MG63 (cell line): ENCODE data around the gene PEF1. TPM values are rescaled to one million over a fixed set of nuclear protein-coding genes. Genes with fewer than 3 reads are reported as not detected.

Experiments used
- total RNA-seq: library from RNA; depleted of rRNA; stranded (reverse); fragments of >200 nt; shearing (Covaris generic); gene quantifications from 2 replicates; pipeline ENCODE4 v1.2.3, GENCODE V29; 2014; ENCODE audit warnings: low replicate concordance; rRNA removed

PEF1 gene
- total RNA-seq, 1 experiment from 2014 or later = 96.9 TPM

Other genes starting within 250 kb of the PEF1 start
- 25.8 and 32.4 TPM in 2 replicates for gene SERINC2, start 231.7 kb downstream of the PEF1 start, total RNA-seq
- gene TINAGL1, start 68.4 kb downstream of the PEF1 start, total RNA-seq = 1.1 TPM in 1 of 2 replicates, not detected in the other
- gene HCRTR1, start 27.2 kb downstream of the PEF1 start, total RNA-seq = not detected in 2 replicates
- gene COL16A1, start 59.1 kb upstream of the PEF1 start, total RNA-seq = 156 and 192 TPM in 2 replicates
- gene ADGRB2, start 119.5 kb upstream of the PEF1 start, total RNA-seq = 3.4 and 8.5 TPM in 2 replicates
- gene SPOCD1, start 171.1 kb upstream of the PEF1 start, total RNA-seq = 27.6 and 32.3 TPM in 2 replicates